ENCODE measurements around the gene TKTL1.

GRCh38 chrX:154320406-154320805 is 24.8 kb downstream of the TKTL1 start:
- TF ChIP-seq EZH2 (IDR thresholded peaks at IDR 0.05; ENCODE audit: low read depth), result no peak
- no peak for TF ChIP-seq CTCF (conservative IDR thresholded peaks at IDR 0.05)

Data from PC-9 (cell line).